PC-9 (cell line): Measurements from ENCODE around the gene ISG15. TPM values are rescaled to one million over a fixed set of nuclear protein-coding genes. Genes with fewer than 3 reads are reported as not detected.
A peak's percentile ranks its signal among the peaks of the same experiment; 100 is the strongest.

Experiments
- BruUV-seq: library from RNA; stranded (reverse); fragments of 400-500 nt; replicated peaks from 2 replicates; lab custom pipeline; 2021; lab: Mats Ljungman, UMichigan
- CTCF ChIA-PET: fragments of 300-600 bp; sonication (Branson Sonifier 250); formaldehyde crosslinking; loops from one replicate; lab custom pipeline; 2022; ENCODE audit warnings: antibody characterized with exemption; lab: Charles Lee
- POLR2A ChIA-PET: fragments of 300-600 bp; sonication (Branson Sonifier 250); formaldehyde crosslinking; loops from one replicate; lab custom pipeline; 2022; ENCODE audit warnings: antibody characterized with exemption; ENCODE audit not compliant: unreplicated experiment; lab: Charles Lee
- DNase-seq, 2 experiments: peaks; one replicate each; pipeline versions ENCODE4 v3.0.0 to v3.0.0-alpha.2; 2015 to 2022; ENCODE audit warnings: mixed read lengths in 1 of 2
- H2AFZ ChIP-seq: fragments of 200-600 bp; sonication (generic); 2 replicates; pipeline ENCODE4 v1.8.1; 2017; ENCODE audit warnings: antibody characterized with exemption
- H3F3A ChIP-seq: fragments of 200-600 bp; sonication (generic); 2 replicates; pipeline ENCODE4 v1.8.1; 2017; ENCODE audit warnings: antibody characterized with exemption, mild to moderate bottlenecking, low read depth; ENCODE audit not compliant: insufficient read depth
- H3K27ac ChIP-seq: fragments of 200-600 bp; sonication (generic); 2 replicates; pipeline ENCODE4 v1.6.1; 2016; ENCODE audit warnings: mixed run types
- H3K27me3 ChIP-seq: fragments of 200-600 bp; sonication (generic); 2 replicates; pipeline ENCODE4 v1.6.1; 2016; ENCODE audit warnings: low read depth, mixed run types; ENCODE audit not compliant: insufficient read depth
- H3K36me3 ChIP-seq: fragments of 200-600 bp; sonication (generic); 2 replicates; pipeline ENCODE4 v1.6.1; 2016; ENCODE audit warnings: low read depth, mixed run types
- H3K4me1 ChIP-seq: fragments of 200-600 bp; sonication (generic); replicated peaks from 2 replicates; pipeline ENCODE4 v1.6.1; 2016; ENCODE audit warnings: mixed run types; ENCODE audit not compliant: insufficient read depth
- H3K4me2 ChIP-seq: fragments of 200-600 bp; sonication (generic); 2 replicates; pipeline ENCODE4 v1.6.1; 2017; ENCODE audit warnings: mixed run types
- H3K4me3 ChIP-seq: fragments of 200-600 bp; sonication (generic); 2 replicates; pipeline ENCODE4 v1.6.1; 2016; ENCODE audit warnings: mixed run types
- H3K79me2 ChIP-seq: fragments of 200-600 bp; sonication (generic); 2 replicates; pipeline ENCODE4 v1.6.1; 2017; ENCODE audit warnings: low read depth, mixed run types
- H3K9me2 ChIP-seq: fragments of 200-600 bp; sonication (generic); 2 replicates; pipeline ENCODE4 v1.8.1; 2017; ENCODE audit warnings: mild to moderate bottlenecking; ENCODE audit not compliant: insufficient read depth
- H3K9me3 ChIP-seq: fragments of 200-600 bp; sonication (generic); 2 replicates; pipeline ENCODE4 v1.8.1; 2016; ENCODE audit warnings: low read depth; ENCODE audit not compliant: insufficient read depth
- H4K20me1 ChIP-seq: fragments of 200-600 bp; sonication (generic); 2 replicates; pipeline ENCODE4 v1.8.1; 2017; ENCODE audit not compliant: insufficient read depth
- CTCF ChIP-seq: fragments of 200-600 bp; sonication (generic); conservative IDR thresholded peaks from 2 replicates; pipeline ENCODE4 v1.6.1; 2017; ENCODE audit warnings: mixed run types, antibody characterized with exemption, mild to moderate bottlenecking, moderate library complexity
- EZH2 ChIP-seq: fragments of 200-600 bp; sonication (generic); IDR thresholded peaks from 2 replicates; pipeline ENCODE4 v1.8.0; 2017; ENCODE audit warnings: antibody characterized with exemption, low read depth
- intact Hi-C: fragments of 100-400 bp; cut with micrococcal nuclease; formaldehyde crosslinking; loops from one replicate; pipeline ENCODE4 v1.10.0; 2022; ENCODE audit not compliant: unreplicated experiment
- total RNA-seq: library from RNA; stranded (reverse); gene quantifications from 2 replicates; pipeline ENCODE4 v1.2.3, GENCODE V29; 2021

Gene ISG15
- total RNA-seq, 1 experiment from 2014 or later, result 20.9 TPM

GRCh38 chr1:1031659-1032235 is 18.4 kb downstream of the ISG15 start:
- no TSS peak for BruUV-seq
- DNase-seq, result no peak
- Histone ChIP-seq H3K4me3 (no peak overlapping the region), H3K79me2 (peaks cover 7% of the 10 kb centered on the region), H3K4me2 (no peak overlapping the region), H3K36me3 (no peaks in the 10 kb centered on the region), H2AFZ (no peak overlapping the region), H3K9me3 (no peaks in the 10 kb centered on the region), H4K20me1 (peaks cover 24% of the 10 kb centered on the region), H3K9me2 (no peaks in the 10 kb centered on the region), H3K27ac (no peak overlapping the region), H3F3A (no peaks in the 10 kb centered on the region), H3K27me3 (no peaks in the 10 kb centered on the region), H3K4me1 (no peaks in the 10 kb centered on the region)
- TF ChIP-seq CTCF, result no peak
- TF ChIP-seq EZH2, result no peak
- POLR2A ChIA-PET, result no interaction called here
- intact Hi-C loops, result no loop called here
- CTCF ChIA-PET, result no interaction called here

DNA sequence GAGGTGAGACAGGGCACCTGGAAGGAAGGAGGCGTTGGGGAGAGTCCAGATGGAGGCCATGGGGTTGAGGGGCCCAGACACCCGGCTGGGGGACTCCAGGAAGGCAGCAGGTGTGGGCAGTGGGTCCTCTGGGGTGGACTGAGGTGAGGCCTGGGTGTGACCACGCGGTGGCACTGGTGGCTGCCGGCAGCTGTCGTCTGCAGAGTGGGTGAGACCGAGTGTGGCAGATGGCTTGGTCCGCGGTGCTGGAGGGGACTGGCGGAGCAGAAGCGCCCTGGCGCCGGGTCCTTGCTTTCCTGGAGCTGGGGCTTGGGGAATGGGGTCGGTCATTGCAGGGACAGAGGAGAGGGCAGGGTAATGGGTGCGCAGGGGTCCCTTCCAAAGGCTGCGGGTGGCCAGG is 19.1 kb downstream of the ISG15 start:
- TF ChIP-seq CTCF (no peak), EZH2 (no peak)
- H3K9me3 ChIP-seq, result no peaks in the 10 kb centered on the region
- no peak overlapping the region for H3K27ac ChIP-seq
- no peak overlapping the region for H2AFZ ChIP-seq
- H3K9me2 ChIP-seq, result no peaks in the 10 kb centered on the region
- no peak for DNase-seq
- BruUV-seq, result no TSS peak
- ChIA-PET POLR2A (no interaction called here), CTCF (no interaction called here)
- H3K4me2 ChIP-seq, result no peak overlapping the region
- H3F3A ChIP-seq, result no peaks in the 10 kb centered on the region
- no peaks in the 10 kb centered on the region for H3K27me3 ChIP-seq
- intact Hi-C loops, result no loop called here
- H3K4me3 ChIP-seq, result no peak overlapping the region
- H4K20me1 ChIP-seq, result peaks cover 30% of the 10 kb centered on the region
- H3K79me2 ChIP-seq, result 0 out of 2 replicates have a peak, but pooled peaks cover under 1% of the 10 kb centered on the region
- no peaks in the 10 kb centered on the region for H3K4me1 ChIP-seq
- no peaks in the 10 kb centered on the region for H3K36me3 ChIP-seq

- Histone ChIP-seq H3K4me3 (no peak overlapping the region), H2AFZ (no peak overlapping the region), H4K20me1 (peaks cover 36% of the 10 kb centered on the region), H3K27ac (no peak overlapping the region), H3K4me2 (no peak overlapping the region), H3K36me3 (no peaks in the 10 kb centered on the region), H3K9me3 (no peaks in the 10 kb centered on the region), H3K27me3 (no peaks in the 10 kb centered on the region), H3F3A (peaks cover 5% of the 10 kb centered on the region; the same call in 1 of the 2 replicates), H3K4me1 (no peaks in the 10 kb centered on the region), H3K79me2 (no peaks in the 10 kb centered on the region), H3K9me2 (no peaks in the 10 kb centered on the region)
- TF ChIP-seq CTCF (peak; percentile 25; the same call in 1 of the 2 replicates), EZH2 (no peak)
- ChIA-PET POLR2A (no interaction called here), CTCF (no interaction called here)
- BruUV-seq, result no TSS peak
- DNase-seq, result no peak
- intact Hi-C loops, result no loop called here
These were observed 19.8 kb downstream of the ISG15 start for GRCh38 chr1:1033009-1033587.
